Activated CD4-positive, CD25-positive, alpha-beta regulatory T cell treated with anti-CD3 and anti-CD28 coated beads, Interleukin-2, amount 50 U/mL, for 16 hours (primary cell): ENCODE data around the gene RTP5.
"Not testable (repeated sequence)": the region's sequence is repeated elsewhere in the genome, so short reads cannot be mapped to it uniquely, and the experiment has no call there.

ENCODE experiments used
- DNase-seq: peaks from one replicate; pipeline ENCODE4 v3.0.0-alpha.2; 2020; ENCODE audit warnings: low read depth, low spot score

RTP5 gene

GRCh38 chr2:241922816-241923601 lies 53.5 kb downstream of the RTP5 start:
- not testable (repeated sequence) for DNase-seq
